Measurements from ENCODE around the gene ZFHX2.

The ZFHX2 gene

DNA sequence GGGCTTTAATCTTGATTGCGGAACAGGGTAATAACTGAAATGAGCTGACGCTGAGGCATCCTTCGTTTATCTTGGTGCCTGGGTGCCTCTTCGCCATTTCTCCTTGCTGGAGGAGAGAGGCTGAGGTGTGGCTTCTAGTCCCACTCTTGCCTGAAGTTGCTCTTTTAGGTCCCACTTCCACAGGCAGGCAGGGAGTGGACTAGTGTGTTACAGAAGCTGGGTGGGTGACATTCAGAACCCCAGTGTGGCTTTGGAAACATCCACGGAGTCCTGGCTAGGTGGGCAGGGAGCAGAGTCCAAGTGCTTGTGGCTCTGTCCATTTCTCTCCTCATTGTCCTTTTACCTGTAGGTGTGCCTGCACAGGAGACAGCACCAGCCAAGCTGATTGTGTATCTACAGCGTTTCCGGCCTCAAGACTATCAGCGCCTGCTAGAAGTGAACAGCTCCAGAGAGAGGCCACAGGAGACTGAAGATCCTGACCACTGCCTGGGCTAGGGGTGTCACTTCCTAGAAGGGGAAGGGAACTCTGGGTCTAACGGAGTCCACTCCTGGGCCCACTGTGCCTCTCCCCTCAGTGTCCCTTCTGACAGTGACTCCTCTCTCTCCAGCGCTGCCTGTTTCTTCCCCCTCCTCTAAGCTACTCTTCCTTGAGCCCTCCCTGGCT is 6.9 kb upstream of the ZFHX2 start:
- Histone ChIP-seq H3K36me3 (peaks cover 45% of the 10 kb centered on the region), H3K27me3 (ENCODE audit: insufficient read depth, low read depth, severe bottlenecking) (no peaks in the 10 kb centered on the region), H3K4me3 (ENCODE audit: low read depth, low read length) (no peak overlapping the region), H3K27ac (peak overlapping the region; percentile 49), H3K9me3 (ENCODE audit: severe bottlenecking) (no peaks in the 10 kb centered on the region)
- TF ChIP-seq, protein P1, sequence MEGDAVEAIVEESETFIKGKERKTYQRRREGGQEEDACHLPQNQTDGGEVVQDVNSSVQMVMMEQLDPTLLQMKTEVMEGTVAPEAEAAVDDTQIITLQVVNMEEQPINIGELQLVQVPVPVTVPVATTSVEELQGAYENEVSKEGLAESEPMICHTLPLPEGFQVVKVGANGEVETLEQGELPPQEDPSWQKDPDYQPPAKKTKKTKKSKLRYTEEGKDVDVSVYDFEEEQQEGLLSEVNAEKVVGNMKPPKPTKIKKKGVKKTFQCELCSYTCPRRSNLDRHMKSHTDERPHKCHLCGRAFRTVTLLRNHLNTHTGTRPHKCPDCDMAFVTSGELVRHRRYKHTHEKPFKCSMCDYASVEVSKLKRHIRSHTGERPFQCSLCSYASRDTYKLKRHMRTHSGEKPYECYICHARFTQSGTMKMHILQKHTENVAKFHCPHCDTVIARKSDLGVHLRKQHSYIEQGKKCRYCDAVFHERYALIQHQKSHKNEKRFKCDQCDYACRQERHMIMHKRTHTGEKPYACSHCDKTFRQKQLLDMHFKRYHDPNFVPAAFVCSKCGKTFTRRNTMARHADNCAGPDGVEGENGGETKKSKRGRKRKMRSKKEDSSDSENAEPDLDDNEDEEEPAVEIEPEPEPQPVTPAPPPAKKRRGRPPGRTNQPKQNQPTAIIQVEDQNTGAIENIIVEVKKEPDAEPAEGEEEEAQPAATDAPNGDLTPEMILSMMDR (IDR thresholded peaks at IDR 0.05; ENCODE audit: low read depth, low read length), result no peak
- no peak for DNase-seq

DNA sequence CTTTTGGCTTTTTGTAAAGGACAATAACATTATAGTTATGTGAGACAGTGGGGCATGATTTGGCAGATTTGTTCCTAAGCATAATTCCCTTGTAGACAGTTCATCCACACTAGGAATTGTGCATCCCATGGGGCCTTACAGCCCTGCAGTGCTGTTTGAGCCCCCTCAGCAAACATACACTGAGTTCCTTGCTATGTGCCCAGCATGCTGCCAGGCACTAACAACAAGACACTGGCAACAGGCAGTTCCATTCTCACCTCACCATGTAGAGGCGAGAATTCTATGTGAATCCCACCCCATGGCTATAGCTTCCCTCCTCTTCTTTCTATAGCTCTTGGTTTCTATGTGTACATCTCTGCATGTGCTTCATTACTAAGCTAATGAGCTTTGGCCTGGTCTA is 6.4 kb upstream of the ZFHX2 start:
- H3K27ac ChIP-seq, result no peak overlapping the region

DNA sequence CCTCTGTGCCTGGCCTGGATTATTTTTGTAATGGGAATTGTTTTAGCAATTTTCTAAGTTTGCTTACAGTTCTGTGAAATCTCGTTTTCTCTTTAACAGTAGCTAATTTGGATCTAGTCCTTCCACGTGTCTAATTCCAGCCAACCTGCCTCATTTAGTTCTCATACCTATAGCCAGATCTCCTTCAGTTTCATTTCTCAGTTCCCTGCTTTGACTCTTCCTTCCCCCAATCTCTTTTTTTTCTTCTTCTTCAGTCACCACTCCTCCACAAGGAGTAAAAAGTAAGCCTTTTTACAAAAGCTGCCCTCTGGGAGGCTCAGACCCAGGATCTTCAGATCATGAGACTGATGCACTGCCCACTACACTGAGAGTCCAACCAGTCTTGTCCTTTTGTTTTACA is 6.0 kb upstream of the ZFHX2 start:
- no peaks in the 10 kb centered on the region for H3K9me3 ChIP-seq (ENCODE audit: severe bottlenecking)
- TF ChIP-seq, protein P1 (IDR thresholded peaks at IDR 0.05; ENCODE audit: low read depth, low read length), result no peak
- no peak for DNase-seq
- peaks cover 37% of the 10 kb centered on the region for H3K36me3 ChIP-seq
- H3K27ac ChIP-seq, result no peak overlapping the region
- no peak overlapping the region for H3K4me3 ChIP-seq (ENCODE audit: low read depth, low read length)
- H3K27me3 ChIP-seq (ENCODE audit: insufficient read depth, low read depth, severe bottlenecking), result no peaks in the 10 kb centered on the region

More for the DNA sequence above, 6.4 kb upstream of the ZFHX2 start:
- H3K4me3 ChIP-seq (ENCODE audit: low read depth, low read length), result no peak overlapping the region
- no peak for DNase-seq
- no peaks in the 10 kb centered on the region for H3K27me3 ChIP-seq (ENCODE audit: insufficient read depth, low read depth, severe bottlenecking)
- no peaks in the 10 kb centered on the region for H3K9me3 ChIP-seq (ENCODE audit: severe bottlenecking)
- peaks cover 39% of the 10 kb centered on the region for H3K36me3 ChIP-seq
- TF ChIP-seq, protein P1 (IDR thresholded peaks at IDR 0.05; ENCODE audit: low read depth, low read length), result no peak

DNA sequence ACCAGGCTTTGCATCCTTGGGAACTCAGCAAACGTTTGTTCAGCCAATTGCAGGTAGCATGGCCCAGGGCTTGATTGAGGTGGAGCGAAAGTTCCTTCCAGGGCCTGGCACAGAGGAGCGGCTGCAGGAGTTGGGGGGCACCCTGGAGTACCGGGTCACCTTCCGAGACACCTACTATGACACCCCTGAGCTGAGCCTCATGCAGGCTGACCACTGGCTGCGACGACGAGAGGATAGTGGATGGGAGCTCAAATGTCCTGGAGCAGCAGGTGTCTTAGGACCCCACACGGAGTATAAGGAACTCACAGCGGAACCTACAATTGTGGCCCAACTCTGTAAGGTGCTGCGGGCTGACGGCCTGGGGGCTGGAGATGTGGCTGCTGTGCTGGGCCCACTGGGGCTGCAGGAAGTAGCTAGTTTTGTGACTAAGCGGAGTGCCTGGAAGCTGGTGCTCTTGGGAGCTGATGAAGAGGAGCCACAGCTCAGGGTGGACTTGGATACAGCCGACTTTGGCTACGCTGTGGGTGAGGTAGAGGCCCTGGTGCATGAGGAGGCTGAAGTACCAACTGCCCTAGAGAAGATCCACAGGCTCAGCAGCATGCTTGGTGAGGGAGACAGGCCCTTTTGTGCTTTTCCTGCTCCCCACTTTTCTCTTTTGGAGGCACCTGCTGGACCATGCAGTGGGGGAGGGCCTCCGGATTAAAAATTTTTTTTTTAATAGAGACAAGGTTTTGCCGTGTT is 5.3 kb upstream of the ZFHX2 start:
- H3K4me3 ChIP-seq (ENCODE audit: low read depth, low read length), result peak overlapping the region; percentile 85
- TF ChIP-seq, protein P1 (IDR thresholded peaks at IDR 0.05; ENCODE audit: low read depth, low read length), result no peak
- H3K36me3 ChIP-seq, result peaks cover 30% of the 10 kb centered on the region
- H3K27me3 ChIP-seq (ENCODE audit: insufficient read depth, low read depth, severe bottlenecking), result no peaks in the 10 kb centered on the region
- peak overlapping the region; percentile 96 for H3K27ac ChIP-seq
- no peak for DNase-seq
- no peaks in the 10 kb centered on the region for H3K9me3 ChIP-seq (ENCODE audit: severe bottlenecking)

DNA sequence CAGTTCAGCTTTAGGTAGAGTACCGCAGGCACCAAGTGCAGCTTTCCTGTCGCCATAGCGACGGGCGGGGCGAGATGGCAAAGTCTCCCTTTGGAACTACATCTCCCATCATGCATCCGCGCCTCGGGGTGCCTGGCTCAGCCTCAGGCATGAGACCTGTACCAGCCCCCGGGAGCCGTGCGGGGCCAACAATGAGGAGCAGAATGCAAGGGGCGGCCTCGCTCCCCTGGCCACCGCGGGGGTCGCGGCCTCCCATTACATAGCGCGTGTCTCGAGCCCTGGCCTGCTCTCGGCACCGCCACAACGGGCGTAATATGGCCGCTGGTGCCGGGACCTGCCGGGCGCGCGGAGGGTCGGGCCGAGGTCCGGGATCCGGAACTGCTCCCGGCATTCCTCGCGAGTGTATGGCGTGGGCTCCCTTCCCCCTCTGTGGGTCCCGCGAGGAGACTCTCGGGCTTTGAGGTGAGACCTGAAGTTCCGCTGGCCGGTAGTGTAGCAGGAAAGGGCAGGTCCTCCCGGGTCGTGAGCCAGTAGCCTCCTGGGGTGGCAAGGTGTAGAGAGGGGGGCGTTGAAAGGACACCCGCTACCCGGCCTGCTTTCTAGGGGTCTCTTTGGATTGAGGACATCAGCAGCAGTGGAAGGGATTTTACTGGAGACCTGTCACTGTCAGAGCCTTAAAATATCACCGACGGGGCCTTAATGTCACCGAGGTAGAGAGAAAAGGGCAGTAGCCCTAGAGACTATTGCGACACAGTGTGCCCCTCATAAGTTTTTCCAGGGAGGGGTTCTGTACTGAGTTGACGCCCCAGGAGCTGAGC is 4.5 kb upstream of the ZFHX2 start, which contains the start of gene THTPA:
THTPA (plus strand) TSS at position 390 of the 818 bp plus-strand sequence. CDS start 487 bp downstream, outside the sequence.
- peaks cover 23% of the 10 kb centered on the region for H3K36me3 ChIP-seq
- no peaks in the 10 kb centered on the region for H3K27me3 ChIP-seq (ENCODE audit: insufficient read depth, low read depth, severe bottlenecking)
- H3K4me3 ChIP-seq (ENCODE audit: low read depth, low read length), result peak within 1 kb of the TSS; percentile 85
- H3K9me3 ChIP-seq (ENCODE audit: severe bottlenecking), result no peaks in the 10 kb centered on the region
- TF ChIP-seq, protein P1 (IDR thresholded peaks at IDR 0.05; ENCODE audit: low read depth, low read length), result no peak
- H3K27ac ChIP-seq, result peak within 1 kb of the TSS; percentile 96
- peak; percentile 95 for DNase-seq
